ENCODE measurements around the gene MEGF11.

Gene MEGF11

DNA sequence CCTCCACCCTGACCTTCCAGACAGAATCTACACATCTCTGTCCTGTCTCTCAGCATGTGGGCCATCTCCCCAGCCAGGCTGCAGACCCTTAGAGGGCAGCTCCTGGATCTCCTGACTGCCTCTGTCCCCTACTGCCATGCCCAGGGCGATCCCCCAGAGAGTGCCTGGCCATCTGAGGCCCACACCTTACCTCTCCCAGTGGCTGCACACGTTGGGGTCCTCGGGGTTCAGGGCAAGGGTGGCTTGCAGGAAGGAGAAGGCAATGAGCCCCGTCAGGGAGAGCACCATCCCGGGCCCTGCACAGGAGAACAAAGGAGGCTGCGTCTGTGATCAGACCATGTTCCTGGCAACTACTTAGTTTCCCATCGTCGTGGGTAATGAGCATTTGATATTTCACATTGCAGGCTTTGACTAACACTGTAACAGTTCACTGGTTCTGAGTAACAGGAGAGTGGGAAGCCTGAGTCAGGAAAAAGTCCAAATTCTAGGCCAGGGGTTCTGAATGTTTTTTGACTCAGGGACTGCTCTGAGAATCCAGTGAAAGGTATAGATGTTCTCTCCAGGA lies 125.4 kb downstream of the MEGF11 start:
- no peaks in the 10 kb centered on the region for H3K4me1 Mint-ChIP-seq (ENCODE audit: low read depth in 2 of 2)
- H3K4me3 Mint-ChIP-seq: no peak overlapping the region
- DNase-seq (no peak), ATAC-seq (replicated peaks) (no peak)
- no peaks in the 10 kb centered on the region for H3K9me3 Mint-ChIP-seq
- no peak overlapping the region for H3K27ac Mint-ChIP-seq
- peaks cover 52 to 83% of the 10 kb centered on the region in 2 donors for H3K27me3 Mint-ChIP-seq
- H3K36me3 Mint-ChIP-seq (ENCODE audit: insufficient read depth): peaks cover 2% of the 10 kb centered on the region

DNA sequence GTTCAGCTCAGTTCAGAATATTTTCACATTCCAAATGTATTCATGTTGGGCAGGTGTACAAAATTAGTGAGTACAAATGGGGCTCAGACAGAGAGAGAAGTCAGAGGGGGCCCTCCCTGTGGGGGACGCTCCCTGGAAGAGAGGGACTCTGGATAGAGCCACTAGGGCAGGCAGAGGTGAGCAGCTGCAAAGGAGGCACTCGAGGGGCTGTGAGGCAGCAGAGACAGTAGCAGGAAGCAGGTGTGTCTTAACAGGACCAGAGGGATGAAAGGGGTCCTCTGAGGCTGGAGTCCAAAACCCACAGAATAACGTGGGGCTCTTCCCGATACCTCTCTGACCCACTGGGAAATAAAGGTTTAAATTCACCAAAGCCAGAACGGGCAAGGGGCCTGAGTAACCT lies 127.1 kb downstream of the MEGF11 start:
- Mint-ChIP-seq H3K36me3 (ENCODE audit: insufficient read depth) (no peaks in the 10 kb centered on the region), H3K4me1 (ENCODE audit: low read depth in 2 of 2) (no peaks in the 10 kb centered on the region), H3K27me3 (peaks cover 68 to 82% of the 10 kb centered on the region in 2 donors), H3K27ac (no peak overlapping the region), H3K9me3 (no peaks in the 10 kb centered on the region), H3K4me3 (no peak overlapping the region)
- no peak for DNase-seq
- ATAC-seq (replicated peaks): no peak

DNA sequence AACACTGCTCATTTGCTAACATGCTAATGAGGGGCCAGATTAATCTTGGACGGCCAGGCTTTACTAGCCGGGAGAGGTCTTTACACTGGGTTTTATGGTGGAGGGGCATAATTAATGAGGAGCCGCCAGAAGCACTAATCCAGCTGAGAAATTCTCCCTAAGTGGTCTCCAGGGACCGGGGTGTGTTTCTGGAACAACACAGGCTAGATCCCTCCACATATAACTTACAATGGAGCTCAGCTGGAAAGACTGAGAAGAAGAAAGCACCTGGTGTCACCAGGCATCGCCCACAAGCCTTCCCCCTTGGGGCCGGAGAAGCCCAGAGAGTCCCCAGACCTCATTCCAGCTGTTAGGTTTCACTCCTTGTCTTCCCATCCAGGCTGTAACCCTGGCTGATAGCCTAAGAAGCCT lies 127.5 kb downstream of the MEGF11 start:
- H3K36me3 Mint-ChIP-seq (ENCODE audit: insufficient read depth): no peaks in the 10 kb centered on the region
- DNase-seq: no peak

DNA sequence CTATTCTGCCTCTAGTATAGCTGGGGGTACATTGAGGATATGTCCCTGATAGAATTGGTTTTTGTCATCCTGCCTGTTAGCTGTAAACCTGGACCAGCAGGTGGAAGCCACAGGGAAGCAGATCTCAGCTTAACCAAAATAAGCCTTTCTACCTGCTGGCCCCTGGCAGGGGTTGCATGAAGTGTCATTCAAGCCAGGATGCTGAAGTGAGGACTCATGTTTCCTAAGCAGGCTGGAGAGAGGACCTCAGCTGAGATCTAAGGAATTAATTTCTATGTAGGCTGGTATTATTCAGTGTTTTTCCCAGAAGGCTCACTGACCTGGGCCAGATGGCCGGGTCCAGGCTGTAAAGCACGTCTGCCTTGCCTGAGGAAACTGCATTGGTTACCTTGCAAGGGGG lies 128.9 kb downstream of the MEGF11 start:
- Mint-ChIP-seq H3K27me3 (peaks cover 73 to 93% of the 10 kb centered on the region in 2 donors), H3K36me3 (ENCODE audit: insufficient read depth) (no peaks in the 10 kb centered on the region), H3K27ac (no peak overlapping the region), H3K9me3 (no peaks in the 10 kb centered on the region), H3K4me3 (no peak overlapping the region), H3K4me1 (ENCODE audit: low read depth in 2 of 2) (no peaks in the 10 kb centered on the region)
- no peak for ATAC-seq (replicated peaks)
- no peak for DNase-seq

More for the DNA sequence above, 127.5 kb downstream of the MEGF11 start:
- Mint-ChIP-seq H3K27me3 (peaks cover 70 to 86% of the 10 kb centered on the region in 2 donors), H3K4me3 (no peak overlapping the region), H3K9me3 (no peaks in the 10 kb centered on the region), H3K27ac (no peak overlapping the region), H3K4me1 (ENCODE audit: low read depth in 2 of 2) (no peaks in the 10 kb centered on the region)
- no peak for ATAC-seq (replicated peaks)

DNA sequence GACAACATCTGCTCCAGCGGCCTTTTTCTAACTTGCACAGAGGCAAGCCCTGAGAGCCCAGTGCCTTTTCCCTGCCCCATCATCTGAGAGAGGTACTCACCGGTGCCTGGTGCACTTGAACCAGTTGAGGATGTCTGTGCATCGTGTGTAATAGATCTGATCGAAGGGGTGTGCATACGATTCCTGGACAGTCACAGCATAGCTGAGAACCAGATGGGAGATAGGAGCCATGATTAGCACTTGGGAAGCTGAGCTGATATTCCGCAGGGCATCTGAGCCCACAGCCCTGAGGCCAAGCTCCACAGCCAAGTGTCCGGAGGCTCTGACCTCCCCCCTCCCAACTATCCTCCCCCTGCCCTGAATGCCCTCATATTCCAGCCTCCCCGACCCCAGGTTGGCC lies 129.8 kb downstream of the MEGF11 start:
- H3K4me1 Mint-ChIP-seq (ENCODE audit: low read depth in 2 of 2): no peaks in the 10 kb centered on the region
- peaks cover 69 to 93% of the 10 kb centered on the region in 2 donors for H3K27me3 Mint-ChIP-seq
- DNase-seq (no peak), ATAC-seq (replicated peaks) (no peak)
- no peaks in the 10 kb centered on the region for H3K36me3 Mint-ChIP-seq (ENCODE audit: insufficient read depth)
- H3K27ac Mint-ChIP-seq: no peak overlapping the region
- H3K4me3 Mint-ChIP-seq: no peak overlapping the region
- H3K9me3 Mint-ChIP-seq: no peaks in the 10 kb centered on the region

DNA sequence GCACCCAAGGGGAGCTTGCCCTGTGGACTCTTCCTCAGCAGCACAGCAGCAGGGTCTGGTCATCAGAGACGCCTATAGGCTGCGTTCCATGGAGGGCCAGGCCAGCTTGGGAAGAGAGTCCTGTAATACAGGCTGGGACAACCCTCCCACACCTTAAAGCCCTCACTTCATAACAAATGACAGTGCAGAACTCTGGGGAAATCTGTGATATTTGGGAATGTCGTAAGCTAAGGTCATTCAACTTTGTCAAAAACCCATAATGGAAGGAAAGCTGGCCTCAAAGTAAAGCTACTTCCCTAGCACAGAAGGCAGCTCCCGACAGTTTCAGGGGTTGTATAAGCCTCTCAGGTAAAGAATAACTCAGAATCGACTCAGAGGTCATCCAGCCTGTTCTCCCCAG lies 133.1 kb downstream of the MEGF11 start:
- peaks cover 46 to 82% of the 10 kb centered on the region in 2 donors for H3K27me3 Mint-ChIP-seq
- H3K9me3 Mint-ChIP-seq: no peaks in the 10 kb centered on the region
- DNase-seq: no peak
- no peaks in the 10 kb centered on the region for H3K36me3 Mint-ChIP-seq (ENCODE audit: insufficient read depth)
- no peak overlapping the region for H3K27ac Mint-ChIP-seq
- H3K4me3 Mint-ChIP-seq: no peak overlapping the region
- ATAC-seq (replicated peaks): no peak
- peaks cover 0 to 1% of the 10 kb centered on the region in 2 donors for H3K4me1 Mint-ChIP-seq (ENCODE audit: low read depth in 2 of 2)

DNA sequence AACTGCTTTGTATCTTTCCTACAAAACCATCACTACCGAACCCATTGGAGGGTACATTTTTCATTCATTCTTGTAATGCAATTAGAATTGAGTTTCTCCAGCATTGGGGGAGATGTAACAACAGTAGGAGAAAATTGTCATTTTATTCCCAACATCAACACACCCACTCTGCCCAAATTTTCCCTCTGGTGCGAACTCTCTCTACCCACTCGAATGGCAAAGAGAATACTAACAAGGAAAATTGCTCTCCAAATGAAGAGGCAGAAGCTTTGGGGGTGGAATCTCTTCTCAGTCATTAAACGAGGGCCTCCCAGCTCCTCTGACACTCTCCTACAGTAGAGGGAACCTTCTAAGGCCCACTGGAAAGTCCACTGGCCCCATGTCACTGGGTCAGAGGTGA lies 135.7 kb downstream of the MEGF11 start:
- H3K9me3 Mint-ChIP-seq: no peaks in the 10 kb centered on the region
- H3K27me3 Mint-ChIP-seq: peaks cover 27 to 56% of the 10 kb centered on the region in 2 donors
- H3K27ac Mint-ChIP-seq: no peak overlapping the region
- peaks cover 0 to 1% of the 10 kb centered on the region in 2 donors for H3K4me1 Mint-ChIP-seq (ENCODE audit: low read depth in 2 of 2)
- H3K36me3 Mint-ChIP-seq (ENCODE audit: insufficient read depth): no peaks in the 10 kb centered on the region
- ATAC-seq (replicated peaks): no peak
- DNase-seq: no peak
- H3K4me3 Mint-ChIP-seq: no peak overlapping the region

DNA sequence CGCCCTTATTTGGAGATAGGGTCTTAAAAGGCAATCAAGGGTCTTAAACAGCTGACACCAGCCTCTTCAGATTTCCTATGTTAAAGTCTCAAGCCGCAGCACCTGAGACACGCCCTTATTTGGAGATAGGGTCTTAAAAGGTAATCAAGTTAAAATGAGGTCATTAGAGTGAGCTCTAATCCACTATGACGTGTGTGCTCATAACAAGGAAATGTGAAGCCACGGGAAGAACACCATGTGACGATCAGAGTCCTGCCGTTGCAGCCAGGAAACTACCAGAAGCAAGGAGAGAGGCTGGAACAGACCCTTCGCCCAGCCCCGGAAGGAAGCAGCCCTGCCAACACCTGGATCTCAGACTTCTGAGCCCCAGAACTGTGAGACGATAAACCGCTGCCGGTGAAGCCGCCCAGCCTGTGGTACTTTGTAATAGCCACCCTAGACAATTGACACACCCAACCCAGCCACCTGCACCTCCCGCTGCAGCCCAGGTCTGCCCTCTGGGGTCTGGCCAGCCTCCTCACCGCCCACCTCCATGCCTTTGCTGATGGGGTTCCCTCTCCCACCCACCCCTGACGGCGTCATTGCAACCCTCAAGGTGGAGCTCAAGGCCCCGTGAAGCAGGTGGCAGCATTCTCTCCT lies 137.9 kb downstream of the MEGF11 start:
- DNase-seq (peak; percentile 18 to 24 (median 20)), ATAC-seq (replicated peaks) (peak; percentile 89)
- no peaks in the 10 kb centered on the region for H3K9me3 Mint-ChIP-seq
- H3K27me3 Mint-ChIP-seq: peaks cover 26 to 50% of the 10 kb centered on the region in 2 donors
- H3K4me3 Mint-ChIP-seq: peak overlapping the region in 1 of 2 donors; percentile 13
- H3K4me1 Mint-ChIP-seq (ENCODE audit: low read depth in 2 of 2): peaks cover 0 to 1% of the 10 kb centered on the region in 2 donors
- H3K27ac Mint-ChIP-seq: peak overlapping the region in 1 of 2 donors; percentile 45
- no peaks in the 10 kb centered on the region for H3K36me3 Mint-ChIP-seq (ENCODE audit: insufficient read depth)

DNA sequence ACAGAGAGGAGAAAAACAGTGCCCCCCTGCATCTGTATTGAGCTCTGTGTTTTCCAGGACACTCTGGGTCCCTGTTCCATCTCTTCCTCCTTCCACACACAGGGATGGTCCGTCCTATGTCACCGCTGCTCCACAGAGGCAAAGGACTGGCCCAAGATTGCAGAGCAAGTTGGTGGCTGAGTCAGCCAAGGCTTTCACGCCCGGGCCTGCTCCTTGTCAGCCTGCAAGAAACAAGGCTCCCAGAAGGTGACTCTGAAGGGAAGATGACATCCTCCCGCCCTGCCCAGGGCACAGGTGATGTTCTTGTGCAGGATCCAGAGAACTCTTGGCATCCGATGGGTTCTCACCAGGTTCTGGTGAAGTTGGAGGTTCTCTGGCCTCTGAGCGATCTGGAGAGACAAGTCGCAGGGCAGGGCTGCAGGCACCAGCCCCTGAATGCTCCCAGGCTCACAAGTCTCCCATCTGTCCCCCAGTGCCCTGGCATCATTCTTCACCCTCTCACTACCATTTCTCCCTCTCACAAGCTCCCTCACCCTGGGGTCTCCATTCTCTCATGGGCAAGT lies 138.6 kb downstream of the MEGF11 start:
- H3K27me3 Mint-ChIP-seq: peaks cover 30 to 49% of the 10 kb centered on the region in 2 donors
- peaks cover 0 to 1% of the 10 kb centered on the region in 2 donors for H3K4me1 Mint-ChIP-seq (ENCODE audit: low read depth in 2 of 2)
- DNase-seq (no peak), ATAC-seq (replicated peaks) (no peak)
- H3K9me3 Mint-ChIP-seq: no peaks in the 10 kb centered on the region
- H3K4me3 Mint-ChIP-seq: no peak overlapping the region
- H3K27ac Mint-ChIP-seq: peak overlapping the region in 1 of 2 donors; percentile 45
- H3K36me3 Mint-ChIP-seq (ENCODE audit: insufficient read depth): no peaks in the 10 kb centered on the region

DNA sequence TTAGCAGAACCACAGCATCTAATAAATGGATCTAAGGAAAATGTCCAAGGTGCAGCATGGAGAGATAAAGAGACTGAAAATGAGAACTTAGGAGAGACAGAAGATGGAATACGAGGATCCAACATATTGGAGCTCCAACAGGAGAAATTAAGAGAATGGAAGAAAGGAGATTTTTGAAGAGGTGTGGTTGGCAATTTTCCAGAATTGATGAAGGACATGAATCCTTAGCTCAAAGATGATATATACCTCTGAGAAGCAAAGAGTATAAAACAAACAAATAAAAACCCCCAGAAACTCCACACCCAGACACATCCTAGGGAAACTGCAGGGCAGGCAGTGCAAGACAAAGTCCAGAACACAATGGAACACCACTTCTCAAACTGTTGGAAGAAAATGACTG lies 141.2 kb downstream of the MEGF11 start:
- H3K36me3 Mint-ChIP-seq (ENCODE audit: insufficient read depth): no peaks in the 10 kb centered on the region
- H3K4me1 Mint-ChIP-seq (ENCODE audit: low read depth in 2 of 2): peaks cover 0 to 1% of the 10 kb centered on the region in 2 donors
- ATAC-seq (replicated peaks): no peak
- H3K9me3 Mint-ChIP-seq: no peaks in the 10 kb centered on the region
- DNase-seq: no peak
- H3K4me3 Mint-ChIP-seq: no peak overlapping the region
- H3K27me3 Mint-ChIP-seq: peaks cover 41 to 50% of the 10 kb centered on the region in 2 donors
- H3K27ac Mint-ChIP-seq: no peak overlapping the region

DNA sequence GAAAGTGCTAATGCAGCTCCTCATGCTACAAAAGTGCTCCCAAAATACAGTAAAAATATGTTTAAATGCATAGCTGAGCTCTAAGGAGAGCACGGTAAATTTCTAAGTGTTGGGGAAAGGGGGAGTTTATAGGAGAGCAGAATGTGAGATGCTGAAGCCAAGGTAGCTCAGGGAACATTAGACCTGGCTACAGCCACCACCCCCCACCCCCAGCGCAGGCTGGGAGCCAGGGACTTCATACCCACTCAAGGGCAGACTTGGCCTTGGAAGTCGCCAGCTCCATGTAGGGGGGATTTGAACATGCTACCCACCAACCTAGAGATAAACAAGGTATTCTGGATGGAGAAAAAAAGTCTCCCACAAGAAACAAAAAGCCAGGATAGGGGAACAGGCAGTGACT lies 142.2 kb downstream of the MEGF11 start:
- no peaks in the 10 kb centered on the region for H3K9me3 Mint-ChIP-seq
- peaks cover 49 to 51% of the 10 kb centered on the region in 2 donors for H3K27me3 Mint-ChIP-seq
- DNase-seq: no peak
- H3K27ac Mint-ChIP-seq: no peak overlapping the region
- no peak for ATAC-seq (replicated peaks)
- no peaks in the 10 kb centered on the region for H3K36me3 Mint-ChIP-seq (ENCODE audit: insufficient read depth)
- peaks cover 0 to 1% of the 10 kb centered on the region in 2 donors for H3K4me1 Mint-ChIP-seq (ENCODE audit: low read depth in 2 of 2)
- no peak overlapping the region for H3K4me3 Mint-ChIP-seq

DNA sequence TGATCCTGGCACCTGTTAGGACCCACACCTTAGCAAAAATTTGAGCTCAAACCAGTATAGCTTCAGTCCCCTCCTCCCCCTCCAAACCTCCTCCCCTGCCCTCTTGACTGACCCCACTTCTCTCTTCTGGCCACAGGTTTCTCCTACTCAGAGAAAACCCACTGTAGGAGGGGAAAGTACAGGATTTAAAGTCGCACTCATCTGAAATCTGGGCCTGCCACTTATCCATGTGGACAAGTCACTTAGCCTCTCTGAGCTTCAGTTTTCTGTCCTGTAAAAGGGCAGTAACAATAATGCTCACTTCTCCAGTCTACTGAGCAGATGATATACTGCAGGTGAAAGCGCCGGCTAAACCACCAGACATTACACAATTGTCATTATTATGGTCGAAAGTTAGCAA lies 142.7 kb downstream of the MEGF11 start:
- no peak overlapping the region for H3K4me3 Mint-ChIP-seq
- H3K27me3 Mint-ChIP-seq: peaks cover 54 to 56% of the 10 kb centered on the region in 2 donors
- ATAC-seq (replicated peaks) (no peak), DNase-seq (no peak)
- H3K9me3 Mint-ChIP-seq: no peaks in the 10 kb centered on the region
- H3K27ac Mint-ChIP-seq: no peak overlapping the region
- no peaks in the 10 kb centered on the region for H3K36me3 Mint-ChIP-seq (ENCODE audit: insufficient read depth)
- peaks cover 0 to 1% of the 10 kb centered on the region in 2 donors for H3K4me1 Mint-ChIP-seq (ENCODE audit: low read depth in 2 of 2)

DNA sequence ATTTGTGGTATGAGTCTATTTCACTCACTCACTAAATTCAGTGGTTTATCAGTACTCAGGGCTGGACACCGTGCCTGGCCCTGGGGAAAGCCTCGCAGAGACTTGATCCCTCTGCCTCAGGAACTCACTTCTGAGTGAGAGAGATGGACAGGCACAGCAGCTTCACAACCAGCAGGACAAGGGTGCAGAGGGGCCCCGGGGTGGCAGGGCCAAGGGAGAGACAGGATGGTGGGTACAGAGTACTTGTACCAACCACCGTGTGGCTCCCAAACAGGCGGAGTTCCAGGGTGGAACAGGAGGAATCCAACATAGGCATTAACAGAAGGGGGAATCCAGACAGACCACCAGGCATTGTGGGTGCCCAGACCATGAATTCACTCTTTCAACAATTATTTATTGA lies 143.7 kb downstream of the MEGF11 start:
- DNase-seq: no peak
- H3K4me3 Mint-ChIP-seq: no peak overlapping the region
- peaks cover 56 to 66% of the 10 kb centered on the region in 2 donors for H3K27me3 Mint-ChIP-seq
- H3K27ac Mint-ChIP-seq: no peak overlapping the region
- no peak for ATAC-seq (replicated peaks)
- no peaks in the 10 kb centered on the region for H3K9me3 Mint-ChIP-seq
- H3K36me3 Mint-ChIP-seq (ENCODE audit: insufficient read depth): no peaks in the 10 kb centered on the region
- no peaks in the 10 kb centered on the region for H3K4me1 Mint-ChIP-seq (ENCODE audit: low read depth in 2 of 2)
